UCSD-AML1 (cell line): ENCODE measurements around the gene VANGL2.

ENCODE experiments used
- DNase-seq: peaks from one replicate; lab custom pipeline; 2025; ENCODE audit not compliant: unreplicated experiment; lab: John Stamatoyannopoulos, UW

Gene VANGL2

DNA sequence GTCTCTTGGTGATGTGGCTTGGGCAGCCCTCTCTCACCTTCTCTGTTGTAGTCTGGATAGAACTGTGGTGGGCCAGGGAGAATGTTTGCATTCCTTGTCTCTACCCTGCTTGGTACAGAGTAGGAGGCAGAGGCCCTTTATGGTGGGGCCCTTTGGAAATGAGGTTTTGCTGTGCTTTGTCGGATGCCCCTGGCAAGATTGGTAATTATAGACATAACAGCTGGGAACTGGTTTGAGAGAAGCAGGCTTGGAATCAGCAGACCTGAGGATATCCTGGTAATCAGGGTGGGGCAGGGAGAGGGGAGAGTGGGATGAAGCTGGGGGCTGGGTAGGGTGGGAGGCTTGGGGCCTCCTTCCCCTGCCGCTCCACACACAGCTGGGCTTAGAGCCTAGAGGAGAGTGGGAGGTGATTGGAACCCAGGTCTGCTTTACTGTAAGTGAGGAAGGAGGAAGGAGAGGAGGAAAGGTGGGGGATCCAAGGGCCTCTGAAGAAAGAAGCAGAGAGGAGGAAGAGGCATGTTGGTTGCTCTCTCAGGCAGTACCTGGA, 5.0 kb downstream of the VANGL2 start:
- no peak for DNase-seq

DNA sequence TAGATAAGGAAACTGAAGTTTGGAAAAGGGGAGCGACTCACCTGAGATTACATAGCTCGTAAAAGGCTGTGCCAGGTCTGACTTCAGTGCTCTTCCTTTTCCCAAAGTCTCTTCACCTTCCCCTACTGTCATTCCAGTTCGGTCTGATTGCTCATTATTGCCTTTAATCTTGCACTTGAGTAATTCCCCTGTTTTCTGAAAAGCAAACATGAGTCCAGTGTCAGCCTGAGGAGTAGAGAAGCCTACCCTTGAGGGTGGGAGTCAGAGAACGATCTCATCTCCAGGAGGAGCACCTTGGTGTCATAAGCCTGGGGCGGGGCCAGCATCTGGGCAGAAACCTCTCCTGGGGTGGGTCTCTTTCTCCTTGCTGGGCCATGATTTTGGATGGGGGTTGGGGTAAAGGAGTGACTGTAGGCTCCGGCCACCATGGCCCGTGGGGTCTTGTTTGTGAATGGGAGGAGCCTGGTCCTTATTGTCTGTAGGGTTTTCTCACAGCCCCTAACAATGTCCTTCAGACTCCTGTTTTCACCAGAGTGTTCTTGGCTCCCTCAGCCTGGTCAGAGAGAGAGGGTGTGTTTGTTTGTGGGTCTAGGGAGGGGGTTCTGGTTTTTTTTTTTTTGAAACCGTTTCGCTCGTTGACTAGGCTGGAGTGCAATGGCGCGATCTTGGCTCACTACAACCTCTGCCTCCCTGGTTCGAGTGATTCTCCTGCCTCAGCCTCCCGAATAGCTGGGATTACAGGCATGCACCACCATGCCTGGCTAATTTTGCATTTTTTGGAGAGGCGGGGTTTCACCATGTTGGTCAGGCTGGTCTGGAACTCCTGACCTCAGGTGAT, 6.0 kb downstream of the VANGL2 start:
- no peak for DNase-seq

DNA sequence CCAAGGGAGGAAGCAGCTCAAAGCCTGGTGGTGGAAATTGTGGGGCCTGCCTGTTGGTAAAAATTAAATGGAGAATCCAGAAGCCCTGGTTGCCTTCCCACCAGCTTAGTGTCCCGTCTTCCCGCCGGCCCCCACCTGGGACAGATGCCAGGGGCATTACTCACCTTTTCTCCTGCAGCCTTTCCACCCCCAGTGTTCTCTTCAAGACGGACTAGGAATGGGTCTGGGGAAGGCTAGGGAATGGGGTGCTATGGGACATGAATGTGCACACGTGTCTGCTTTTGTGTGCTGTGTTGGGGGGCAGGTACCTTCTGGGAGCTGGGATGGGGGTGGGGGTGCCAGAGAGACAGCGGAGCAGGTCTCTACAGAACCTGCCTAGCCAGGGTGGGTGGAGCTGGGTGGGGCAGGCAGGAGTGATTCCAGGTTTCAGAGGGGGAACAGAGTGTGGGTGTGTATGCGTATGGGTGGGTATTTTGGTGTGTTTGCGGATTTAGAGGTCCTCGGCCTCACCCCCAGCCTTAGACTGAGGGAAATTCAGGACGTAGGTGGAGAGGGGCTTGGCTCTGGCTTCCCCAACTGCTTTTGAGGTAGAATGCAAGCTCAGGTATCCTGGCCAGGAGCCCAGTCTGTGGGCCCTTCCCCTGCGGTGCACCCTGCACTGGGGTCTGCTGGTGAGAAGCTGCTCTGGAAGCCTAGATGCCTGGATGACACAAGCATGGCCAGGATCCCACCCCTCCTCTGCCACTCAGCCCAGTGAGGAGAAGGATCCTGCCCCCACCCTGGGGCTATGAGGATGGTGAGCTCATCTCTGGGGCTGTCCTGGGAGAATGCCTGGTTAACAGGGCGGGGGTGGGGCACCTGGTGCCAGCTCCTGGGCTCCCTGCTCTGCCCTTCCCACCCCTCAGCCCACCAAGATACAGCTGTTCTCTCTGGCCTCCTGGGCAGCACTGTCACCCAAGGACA, 7.8 kb downstream of the VANGL2 start:
- no peak for DNase-seq

DNA sequence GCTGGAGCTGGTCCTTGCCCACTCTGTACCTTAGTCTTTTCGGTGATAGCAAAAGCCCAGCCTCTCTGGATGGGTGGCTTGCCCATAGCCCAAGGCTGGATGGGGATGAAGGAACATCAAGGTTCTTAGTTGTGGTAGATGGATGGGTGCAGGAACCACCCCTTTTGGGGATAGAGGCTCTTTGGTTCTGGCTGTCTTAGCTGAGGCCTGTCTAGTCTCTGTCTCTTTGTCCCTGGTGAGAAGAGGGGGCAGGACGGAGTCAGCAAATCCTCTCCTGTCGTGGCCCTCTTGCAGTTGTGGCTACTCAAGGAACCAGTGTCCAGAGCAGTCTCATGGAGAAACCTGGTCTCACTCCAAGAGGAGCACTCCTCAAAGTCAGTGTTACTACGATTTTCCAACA, 8.5 kb downstream of the VANGL2 start:
- DNase-seq: no peak

DNA sequence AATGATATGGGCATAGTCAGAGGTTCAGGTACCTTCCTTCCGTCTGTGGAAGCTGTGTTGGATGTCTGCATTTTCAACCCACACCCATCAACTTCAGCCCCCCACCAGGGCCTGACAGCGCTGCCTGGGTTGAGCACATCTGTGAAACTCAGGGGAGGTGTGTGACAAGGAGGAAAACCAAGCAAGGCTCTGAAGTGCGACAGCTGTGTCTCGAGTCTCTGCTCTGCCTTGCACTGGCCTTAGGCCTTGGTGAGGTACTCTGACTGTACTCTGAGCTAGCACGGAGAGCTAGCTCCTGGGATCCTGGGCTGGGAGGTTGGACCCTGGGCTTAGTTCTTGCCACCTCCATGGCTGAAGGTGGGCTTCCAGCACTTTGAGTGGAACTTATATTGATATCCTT, 9.1 kb downstream of the VANGL2 start:
- DNase-seq: no peak

DNA sequence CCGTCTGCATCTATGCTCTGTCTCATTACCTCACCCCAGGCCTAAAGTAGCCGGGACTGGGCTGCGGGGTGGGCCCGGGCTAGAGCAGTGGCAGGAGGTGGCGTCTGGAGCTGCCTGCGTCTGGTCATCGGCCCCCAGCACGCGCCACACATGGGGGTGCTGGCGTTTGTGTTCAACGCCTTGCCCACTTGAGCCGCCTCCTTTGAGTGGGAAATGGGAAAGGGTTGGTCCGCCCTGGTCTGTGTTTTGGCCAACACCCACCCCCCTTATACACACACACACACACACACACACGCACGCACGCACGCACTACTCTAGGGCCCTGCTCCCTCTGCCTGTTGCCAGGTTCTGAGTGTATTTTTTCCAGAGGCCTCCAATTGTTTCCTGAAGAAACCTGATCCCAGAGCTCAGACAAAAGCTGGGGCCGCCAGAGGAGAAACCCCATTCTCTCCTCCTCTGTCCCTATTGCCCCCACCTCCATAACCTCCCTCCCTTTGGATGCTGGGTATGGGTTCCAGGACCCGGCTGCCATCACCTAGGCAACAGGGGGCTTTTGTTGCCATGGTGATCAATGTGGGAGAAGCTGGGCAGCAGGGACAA, 10.1 kb downstream of the VANGL2 start:
- DNase-seq: no peak

DNA sequence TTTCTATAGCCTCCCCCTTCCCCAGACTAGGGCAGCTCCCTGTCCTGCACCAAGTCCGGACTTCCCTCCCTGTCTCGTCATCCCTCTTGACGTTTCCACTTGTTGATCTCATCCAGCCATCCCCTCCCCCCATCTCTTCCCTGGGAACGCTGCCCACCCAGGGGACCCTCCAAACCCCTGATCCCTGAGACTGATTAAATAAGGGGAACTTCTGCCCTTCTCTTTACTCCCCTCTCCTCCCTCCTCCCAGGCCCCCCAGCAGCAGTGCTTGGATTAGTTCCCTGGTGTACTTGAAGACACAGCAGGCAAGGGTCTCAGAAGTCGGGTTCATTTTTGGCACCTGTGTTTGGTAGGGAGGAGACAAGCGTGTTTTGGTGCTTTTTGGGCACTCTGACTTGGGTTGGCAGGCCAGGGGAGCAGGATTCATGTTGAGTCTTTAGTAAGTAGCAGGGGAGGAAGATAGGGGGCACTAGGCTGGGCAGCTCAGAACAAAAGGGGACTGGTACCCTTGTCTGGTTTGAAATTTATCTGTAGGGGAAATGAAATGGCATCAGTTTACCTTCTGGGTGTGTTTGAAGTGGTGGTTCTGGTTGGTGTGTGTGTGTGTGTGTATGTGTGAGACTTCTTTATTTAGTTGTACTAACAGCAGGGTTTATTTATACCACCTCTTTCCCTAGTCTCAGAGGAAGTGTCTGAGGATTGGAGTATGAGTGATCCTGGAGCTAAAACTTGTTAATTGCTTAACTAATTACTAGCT, 11.1 kb downstream of the VANGL2 start:
- no peak for DNase-seq

DNA sequence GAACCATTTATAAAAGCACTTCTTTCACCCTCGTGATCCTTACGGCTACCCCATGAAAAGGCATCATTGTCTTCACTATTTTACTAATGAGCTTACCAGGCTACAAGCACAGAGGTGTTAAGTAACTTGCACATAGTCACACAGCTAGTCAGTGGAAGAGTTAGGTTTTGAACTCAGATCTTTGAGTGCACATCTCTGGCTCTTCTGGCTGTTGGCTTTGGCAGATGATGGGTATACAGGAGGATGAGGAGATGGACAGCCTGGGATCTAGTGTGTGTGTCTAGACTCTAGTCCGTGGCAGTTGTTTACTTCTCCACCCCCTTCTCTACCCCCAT, 11.6 kb downstream of the VANGL2 start:
- DNase-seq: no peak

DNA sequence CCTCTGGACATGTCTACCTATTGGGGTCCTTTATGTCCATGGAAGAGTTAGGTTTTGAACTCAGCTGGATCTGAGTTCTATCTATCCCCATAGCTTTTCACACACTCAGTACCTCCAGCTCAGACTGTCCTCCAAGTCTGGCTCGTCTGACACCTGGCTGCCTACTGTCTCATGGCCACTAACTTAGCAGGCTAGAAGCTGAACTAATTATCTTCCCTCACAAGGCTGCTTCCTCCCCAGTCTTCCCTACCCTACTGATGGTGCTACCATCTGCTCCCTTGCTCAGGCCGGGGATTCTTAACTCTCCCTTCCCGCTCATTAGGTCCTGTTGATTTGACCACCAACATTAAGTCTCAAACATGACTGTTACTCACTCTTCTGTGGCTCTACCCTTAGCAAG, 13.4 kb downstream of the VANGL2 start:
- DNase-seq: no peak

DNA sequence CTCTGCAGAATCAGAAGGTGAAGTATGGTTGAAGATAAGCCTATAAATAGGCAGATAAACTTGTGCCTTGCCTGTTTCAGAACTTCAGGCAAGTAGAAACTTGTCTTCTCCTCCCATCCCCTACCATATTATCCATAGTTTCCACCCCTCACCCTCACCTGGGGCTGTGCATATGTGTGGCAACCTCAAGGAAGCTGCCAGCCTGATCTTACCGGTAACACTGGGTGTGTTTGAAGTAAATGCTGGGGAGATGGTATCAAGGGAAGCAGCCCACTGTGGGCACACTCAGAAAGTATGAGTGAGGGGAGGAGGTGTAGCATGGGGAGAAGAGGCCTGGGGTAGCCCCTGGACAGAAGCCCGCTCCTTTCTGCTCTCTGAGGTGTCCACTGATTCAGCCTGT, 14.5 kb downstream of the VANGL2 start:
- no peak for DNase-seq

DNA sequence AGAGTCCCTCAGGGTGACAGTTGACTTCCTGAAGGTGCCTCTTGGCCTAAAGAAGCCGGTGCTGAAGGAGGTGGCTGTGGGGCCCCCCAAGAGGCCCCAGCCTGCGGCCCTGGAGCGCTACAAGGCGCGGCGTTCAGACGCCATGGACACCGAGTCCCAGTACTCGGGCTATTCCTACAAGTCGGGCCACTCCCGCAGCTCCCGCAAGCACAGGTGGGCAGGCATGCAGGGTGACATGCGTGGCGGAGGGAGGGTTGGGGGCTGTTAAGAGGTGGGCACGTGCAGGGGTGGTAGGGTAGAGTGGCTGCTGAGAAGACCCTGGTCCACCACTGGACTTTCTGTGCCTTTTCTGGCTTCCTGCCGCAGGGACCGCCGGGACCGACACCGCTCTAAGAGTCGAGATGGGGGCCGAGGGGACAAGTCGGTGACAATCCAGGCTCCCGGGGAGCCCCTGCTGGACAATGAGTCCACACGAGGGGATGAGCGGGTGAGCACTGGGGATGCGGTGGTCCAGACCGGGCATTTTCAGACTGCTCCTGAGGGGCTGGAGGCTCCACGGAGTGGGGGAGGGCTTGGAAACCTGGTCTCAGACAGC, 15.4 kb downstream of the VANGL2 start:
- no peak for DNase-seq

DNA sequence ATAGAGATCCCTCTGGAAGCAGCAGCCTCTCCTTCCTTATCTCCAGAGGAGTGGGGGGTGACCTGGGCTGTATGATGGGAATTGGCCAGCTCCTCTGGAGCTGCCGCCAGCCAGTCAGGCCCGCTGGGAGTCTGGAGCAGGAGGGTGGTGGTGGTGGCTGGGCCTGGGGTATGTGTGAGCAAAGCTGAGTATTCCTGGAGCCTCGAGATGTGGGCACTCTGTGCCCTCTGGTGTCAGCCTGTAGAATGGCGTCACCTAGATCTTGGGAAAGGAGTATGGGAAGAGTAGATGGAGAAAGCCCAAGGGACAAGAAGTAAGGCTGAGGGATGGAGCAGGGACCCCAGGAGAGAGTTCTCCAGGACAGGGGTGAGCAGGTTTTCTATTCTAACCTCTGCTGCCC, 16.0 kb downstream of the VANGL2 start:
- peak; percentile 39 for DNase-seq

DNA sequence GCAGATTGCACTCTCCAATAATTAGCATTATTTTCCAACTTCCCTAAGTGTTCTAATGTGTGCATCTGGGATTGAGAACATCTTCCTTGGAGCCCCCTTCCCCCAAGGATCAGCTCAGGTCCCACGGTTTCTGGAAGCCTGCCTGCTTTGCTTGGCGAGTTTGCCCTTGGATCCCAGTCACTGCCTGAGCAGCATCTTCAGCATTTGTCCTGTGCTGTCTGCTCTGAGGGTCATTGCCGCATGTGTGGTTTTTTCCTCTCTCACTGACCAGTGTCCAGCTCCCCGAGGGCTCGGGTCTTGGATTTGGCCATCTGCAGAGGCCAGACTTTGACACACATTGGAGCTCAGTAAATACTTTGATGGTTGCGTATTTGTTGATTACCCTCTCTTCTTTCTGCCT, 18.1 kb downstream of the VANGL2 start:
- no peak for DNase-seq

DNA sequence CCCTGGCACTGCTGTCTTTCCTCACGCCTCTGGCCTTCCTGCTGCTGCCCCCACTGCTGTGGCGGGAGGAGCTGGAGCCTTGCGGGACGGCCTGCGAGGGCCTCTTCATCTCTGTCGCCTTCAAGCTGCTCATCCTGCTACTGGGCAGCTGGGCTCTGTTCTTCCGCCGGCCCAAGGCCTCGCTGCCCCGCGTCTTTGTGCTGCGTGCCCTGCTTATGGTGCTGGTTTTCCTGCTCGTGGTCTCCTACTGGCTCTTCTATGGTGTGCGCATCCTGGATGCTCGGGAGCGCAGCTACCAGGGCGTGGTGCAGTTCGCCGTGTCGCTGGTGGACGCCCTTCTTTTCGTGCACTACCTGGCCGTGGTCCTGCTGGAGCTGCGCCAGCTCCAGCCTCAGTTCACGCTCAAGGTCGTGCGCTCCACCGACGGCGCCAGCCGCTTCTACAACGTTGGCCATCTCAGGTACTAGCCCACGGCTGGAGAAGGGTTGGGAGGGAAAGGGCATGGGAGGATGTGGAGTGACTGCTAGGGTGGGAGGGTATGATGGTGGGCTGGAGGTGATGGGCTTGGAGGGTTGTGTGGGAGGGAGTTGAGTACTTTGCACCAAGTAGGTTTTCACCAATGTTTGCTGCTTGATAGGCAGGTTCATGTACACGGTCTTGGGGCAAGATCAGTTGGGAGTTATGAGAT, 18.9 kb downstream of the VANGL2 start:
- no peak for DNase-seq

DNA sequence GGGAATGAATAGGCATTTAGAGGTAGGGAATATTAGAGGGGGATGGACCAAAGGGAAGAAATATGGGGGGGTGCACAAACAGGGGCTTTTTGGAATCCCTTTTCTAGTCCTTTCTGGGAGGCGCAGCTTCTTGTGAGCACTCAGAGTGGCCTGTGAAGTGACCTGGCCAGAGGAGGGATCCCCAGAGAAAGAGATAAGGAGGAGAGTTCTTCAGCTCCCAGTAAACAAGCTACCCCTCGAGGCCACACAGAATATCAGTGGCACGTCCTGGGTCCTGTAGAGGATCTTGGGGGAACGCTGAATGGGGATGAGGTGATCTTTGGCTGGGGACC, 19.4 kb downstream of the VANGL2 start:
- DNase-seq: no peak

DNA sequence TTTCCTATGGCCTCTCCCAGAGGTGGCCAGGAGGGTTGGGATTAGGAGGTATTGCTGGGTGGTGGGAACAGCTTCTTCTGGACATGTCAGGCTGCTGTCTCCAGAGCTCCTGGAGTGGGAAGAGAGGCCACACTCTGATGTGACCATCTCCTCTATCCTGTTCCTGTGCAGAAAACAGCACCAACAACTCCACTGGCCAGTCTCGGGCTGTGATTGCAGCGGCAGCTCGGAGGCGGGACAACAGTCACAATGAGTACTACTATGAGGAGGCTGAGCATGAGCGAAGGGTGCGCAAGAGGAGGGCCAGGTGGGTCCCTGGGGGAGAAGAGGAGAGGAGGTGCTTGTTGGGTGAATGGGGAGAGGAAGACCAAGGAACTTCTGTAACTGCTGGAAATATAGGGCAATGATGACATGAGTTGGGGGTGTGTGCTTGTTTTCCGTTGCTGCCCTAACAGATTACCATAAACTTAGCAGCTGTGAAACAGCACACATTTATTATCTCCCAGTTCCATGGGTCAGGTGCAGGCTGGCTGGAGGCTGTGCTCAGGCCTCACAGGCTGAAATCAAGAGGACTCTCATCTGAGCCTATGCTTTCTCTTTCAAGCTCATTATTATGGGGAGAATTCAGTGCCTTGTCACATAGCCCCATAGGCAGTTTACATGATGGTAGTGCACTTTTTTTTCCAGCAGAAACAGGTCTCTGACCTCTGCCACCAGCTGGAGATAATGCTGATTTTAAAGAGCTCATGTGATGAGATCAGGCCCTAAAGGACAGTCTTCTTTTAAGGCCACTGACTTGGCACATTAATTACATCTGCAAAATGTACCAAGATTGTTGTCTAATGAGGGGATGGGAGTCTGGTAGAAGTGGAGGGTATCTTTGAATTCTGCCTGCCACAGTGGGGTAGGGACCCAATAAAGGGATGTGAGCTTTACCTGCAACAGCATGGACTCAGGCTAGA, 20.8 kb downstream of the VANGL2 start:
- DNase-seq: no peak

DNA sequence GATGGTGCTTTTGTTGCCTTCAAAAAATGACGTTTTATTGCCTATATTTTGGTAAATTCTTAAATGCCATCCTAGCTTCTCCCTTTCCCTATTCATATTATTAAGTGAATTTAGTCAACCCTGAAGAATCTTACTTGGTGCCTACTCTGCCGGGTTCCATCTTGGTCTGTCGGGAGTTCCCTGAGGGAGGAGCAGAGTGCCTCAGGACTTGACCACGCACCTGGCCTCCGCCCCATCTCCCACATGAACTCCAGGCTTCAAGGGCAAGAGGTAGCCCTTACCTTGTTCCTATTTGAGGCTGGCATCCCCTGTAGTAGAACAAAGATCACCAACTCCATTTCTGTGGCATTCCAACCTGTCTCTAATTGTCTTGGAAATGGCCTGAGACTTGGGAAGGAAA, 21.5 kb downstream of the VANGL2 start:
- no peak for DNase-seq

DNA sequence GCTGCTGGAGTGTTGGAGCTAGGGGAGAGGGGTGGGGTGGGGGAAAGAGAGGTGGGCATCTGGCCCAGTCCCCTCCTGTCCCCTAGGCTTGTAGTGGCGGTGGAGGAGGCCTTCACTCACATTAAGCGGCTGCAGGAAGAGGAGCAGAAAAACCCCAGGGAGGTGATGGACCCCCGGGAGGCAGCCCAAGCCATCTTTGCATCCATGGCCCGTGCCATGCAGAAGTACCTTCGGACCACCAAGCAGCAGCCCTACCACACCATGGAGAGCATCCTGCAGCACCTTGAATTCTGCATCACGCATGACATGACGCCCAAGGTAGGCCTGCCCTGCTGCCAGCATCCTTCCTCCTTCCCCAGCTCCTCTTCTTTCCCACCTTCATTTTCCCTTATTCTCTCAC, 23.6 kb downstream of the VANGL2 start:
- no peak for DNase-seq

DNA sequence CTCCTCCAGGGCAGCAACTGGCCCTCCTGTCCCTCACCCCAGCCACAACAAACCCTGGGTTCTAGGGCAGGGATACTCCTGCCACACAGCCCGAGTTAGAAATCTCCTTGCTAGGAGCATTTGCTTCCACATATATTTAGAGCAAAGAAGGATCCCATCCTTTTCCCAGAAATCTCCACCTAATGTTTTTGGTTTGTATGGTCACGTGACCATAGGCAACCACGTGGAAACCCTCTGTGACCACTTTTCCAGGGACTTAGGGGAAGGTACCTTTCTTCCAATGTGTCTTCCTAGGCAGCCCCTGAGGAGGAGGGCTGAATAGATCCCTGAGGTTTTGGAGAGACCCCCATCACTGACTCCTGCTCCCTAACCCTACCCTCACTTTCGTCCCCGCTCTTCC, 25.5 kb downstream of the VANGL2 start:
- DNase-seq: no peak
